GM19395 (cell line): ENCODE data around the gene TNNT3.

Experiments used
- ATAC-seq: cut with Tn5 transposase; IDR thresholded peaks from one replicate; pipeline ENCODE4 v1.9.1; 2021; ENCODE audit warnings: mild to moderate bottlenecking, moderate library complexity; ENCODE audit not compliant: unreplicated experiment

Gene TNNT3

GRCh38 chr11:1920128-1920908 lies 815 bp downstream of the TNNT3 start:
- no peak for ATAC-seq

DNA sequence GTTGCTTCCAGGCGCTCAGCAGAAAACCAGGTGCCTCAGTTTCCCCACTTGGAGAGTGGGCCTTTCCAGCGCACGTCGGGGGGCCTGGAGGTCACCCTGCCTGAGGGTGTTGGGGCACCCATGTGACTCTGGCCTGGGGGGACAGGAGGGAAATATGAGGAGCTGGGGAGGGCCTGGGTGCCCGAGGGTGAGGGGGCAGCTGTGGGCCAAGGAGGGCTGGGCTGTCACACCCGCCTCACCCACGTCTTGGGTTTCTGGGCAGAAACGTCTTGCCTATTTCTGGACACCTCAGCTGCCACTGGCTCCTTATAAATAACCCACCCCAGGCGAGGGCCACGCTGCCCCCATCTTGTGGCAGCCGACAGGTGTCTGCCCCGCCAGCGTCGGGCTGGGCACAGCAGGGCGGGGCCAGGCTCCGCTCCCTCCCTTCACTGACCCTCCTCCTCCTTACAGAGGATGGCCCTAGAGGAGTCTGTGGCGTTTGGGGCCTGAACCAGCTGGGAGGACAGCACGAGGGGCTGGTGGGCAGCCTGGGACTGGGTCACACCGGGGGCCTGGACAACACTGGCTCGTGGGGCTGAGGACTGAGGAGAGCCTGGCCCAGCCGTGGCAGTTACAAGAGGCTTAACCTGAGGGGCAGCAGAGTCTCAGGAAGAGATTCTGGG lies 1.5 kb downstream of the TNNT3 start:
- ATAC-seq, result no peak

DNA sequence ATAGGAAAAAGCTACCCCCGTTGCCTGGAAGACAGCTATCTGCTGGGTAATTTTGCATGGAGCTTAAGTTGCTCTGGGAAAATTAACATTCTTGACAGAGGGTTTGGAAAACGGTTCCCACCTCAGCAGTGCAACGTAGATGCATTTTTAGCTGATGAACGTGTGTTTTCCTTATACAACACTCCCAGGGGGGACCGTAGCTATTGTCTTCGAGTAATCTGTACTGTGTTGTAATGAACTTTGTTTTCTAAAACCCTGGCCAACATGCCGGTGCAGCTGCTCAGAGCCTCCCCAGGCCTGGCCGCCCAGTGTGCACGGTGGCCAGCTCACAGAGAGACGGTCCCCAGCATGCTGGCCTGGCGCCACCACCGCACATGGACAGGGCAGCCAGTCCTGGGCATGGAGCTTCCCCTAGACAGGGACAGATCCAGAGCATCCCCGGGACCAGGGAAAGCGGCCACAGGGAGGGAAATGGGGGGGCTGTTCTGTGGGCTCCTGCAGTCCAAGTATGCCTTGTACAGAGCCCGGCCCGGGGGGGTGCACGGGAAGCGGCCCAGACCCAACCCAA lies 2.2 kb downstream of the TNNT3 start:
- ATAC-seq, result no peak

- ATAC-seq, result no peak
Measured at GRCh38 chr11:1922481-1923081, 3.1 kb downstream of the TNNT3 start.

DNA sequence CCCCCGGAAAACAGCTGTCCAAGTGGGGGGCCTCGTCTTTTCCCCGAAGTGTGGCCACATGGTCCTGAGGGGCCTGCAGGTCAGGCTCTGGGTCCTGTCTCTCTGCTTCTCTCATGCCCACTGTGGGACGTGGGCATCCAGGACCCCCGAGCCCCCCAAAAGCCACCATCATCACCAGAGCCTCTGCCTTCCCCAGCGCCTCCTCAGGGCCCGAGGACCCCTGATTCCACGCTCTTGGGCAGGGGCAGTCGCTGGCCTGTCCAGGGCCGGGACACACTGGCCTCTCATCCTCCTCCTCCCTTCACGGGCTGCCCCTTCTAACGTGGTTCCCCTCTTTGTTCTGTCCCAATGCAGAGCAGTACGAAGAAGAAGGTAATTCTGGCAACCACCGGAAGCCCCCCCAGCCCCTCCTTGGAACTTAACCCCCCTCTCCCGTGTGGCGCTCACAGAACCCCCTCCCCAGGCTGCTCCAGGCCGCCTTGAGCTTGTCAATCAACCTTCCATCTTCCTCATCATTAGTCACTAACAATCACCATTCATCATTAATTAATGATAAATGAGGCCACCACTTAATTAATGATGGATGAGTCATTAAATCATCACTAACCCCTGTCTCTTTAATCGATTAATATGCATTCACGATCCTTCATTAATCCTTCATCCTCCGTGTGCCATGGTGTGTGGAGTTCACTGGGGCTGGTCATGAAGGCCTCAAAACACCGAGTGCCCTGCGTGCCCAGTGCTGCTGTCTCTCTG lies 3.9 kb downstream of the TNNT3 start:
- ATAC-seq, result no peak

- no peak for ATAC-seq
Measured at GRCh38 chr11:1924181-1924580, 4.7 kb downstream of the TNNT3 start.

GRCh38 chr11:1924646-1925372 lies 5.3 kb downstream of the TNNT3 start:
- ATAC-seq, result no peak

DNA sequence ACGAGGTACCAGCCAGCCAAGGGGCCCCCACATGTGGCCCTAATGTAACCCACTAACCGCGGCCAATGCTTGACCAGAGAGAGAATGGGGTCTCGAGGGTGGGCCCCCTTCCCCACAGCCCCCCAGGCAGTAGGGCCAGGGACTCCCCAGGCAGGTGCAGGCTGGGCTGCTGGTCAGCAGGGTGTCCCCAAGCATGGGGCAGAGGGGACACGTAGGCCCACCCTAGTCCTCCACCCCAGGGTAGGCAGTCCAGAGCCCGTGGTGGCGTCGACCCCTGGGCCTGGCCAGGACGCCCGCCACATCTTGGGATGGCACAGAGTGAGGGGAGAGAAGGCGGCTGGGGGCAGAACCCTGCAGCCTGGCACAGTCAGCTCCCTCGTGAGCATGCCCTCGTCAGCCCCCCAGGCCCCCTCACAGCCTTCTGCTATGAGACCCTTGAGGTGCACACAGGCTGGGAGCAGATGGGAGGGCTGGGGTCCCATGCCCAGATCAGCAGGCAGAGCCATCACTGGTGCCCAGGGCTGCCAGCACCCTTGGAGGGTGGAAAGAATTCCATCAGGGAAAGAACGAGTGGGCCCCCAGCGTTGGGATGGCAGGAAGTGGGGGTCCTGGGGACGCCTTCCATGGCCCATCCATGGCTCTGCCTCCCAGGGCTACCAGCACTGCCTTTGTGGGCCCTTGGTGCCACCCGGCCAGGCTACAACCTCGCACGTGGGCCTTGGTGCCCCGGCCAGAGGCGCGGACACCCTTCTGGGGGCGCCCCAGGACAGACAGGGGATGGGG lies 6.1 kb downstream of the TNNT3 start:
- ATAC-seq, result no peak

- ATAC-seq, result no peak
Measured at GRCh38 chr11:1926156-1927025, 6.9 kb downstream of the TNNT3 start.

GRCh38 chr11:1927026-1927847 lies 7.7 kb downstream of the TNNT3 start:
- ATAC-seq, result no peak

GRCh38 chr11:1927848-1928469 lies 8.5 kb downstream of the TNNT3 start:
- no peak for ATAC-seq

DNA sequence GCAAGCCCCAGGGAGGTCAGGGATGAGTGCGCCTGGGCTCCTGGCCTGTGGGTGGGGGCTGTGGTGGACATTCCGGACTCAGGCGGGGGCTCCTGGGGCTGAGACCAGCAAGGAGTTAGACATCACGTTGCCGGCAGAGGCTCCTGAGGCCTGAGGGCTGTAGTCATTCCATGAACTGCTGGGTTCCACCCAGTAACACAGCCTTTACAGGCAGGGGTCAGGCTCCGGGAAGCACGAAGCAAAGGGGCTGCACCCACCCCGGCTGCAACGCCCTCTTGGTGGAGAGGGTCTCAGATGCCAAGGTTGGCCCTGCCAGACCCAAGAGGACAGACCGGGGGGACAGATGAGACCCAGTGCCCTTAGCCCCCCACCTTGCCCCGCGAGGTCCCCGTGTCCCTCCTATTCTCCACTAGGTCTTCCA lies 9.0 kb downstream of the TNNT3 start:
- ATAC-seq, result no peak

GRCh38 chr11:1928891-1929541 lies 9.5 kb downstream of the TNNT3 start:
- ATAC-seq, result no peak

- ATAC-seq, result no peak
Measured at GRCh38 chr11:1929621-1930461, 10.3 kb downstream of the TNNT3 start.

GRCh38 chr11:1930462-1930830 lies 10.9 kb downstream of the TNNT3 start:
- no peak for ATAC-seq
